ENCODE results near the gene LRP2BP. TPM values are rescaled to one million over a fixed set of nuclear protein-coding genes. Genes with fewer than 3 reads are reported as not detected.

LRP2BP gene
- total RNA-seq, 1 experiment from 2014 or later, result 0.20 TPM

DNA sequence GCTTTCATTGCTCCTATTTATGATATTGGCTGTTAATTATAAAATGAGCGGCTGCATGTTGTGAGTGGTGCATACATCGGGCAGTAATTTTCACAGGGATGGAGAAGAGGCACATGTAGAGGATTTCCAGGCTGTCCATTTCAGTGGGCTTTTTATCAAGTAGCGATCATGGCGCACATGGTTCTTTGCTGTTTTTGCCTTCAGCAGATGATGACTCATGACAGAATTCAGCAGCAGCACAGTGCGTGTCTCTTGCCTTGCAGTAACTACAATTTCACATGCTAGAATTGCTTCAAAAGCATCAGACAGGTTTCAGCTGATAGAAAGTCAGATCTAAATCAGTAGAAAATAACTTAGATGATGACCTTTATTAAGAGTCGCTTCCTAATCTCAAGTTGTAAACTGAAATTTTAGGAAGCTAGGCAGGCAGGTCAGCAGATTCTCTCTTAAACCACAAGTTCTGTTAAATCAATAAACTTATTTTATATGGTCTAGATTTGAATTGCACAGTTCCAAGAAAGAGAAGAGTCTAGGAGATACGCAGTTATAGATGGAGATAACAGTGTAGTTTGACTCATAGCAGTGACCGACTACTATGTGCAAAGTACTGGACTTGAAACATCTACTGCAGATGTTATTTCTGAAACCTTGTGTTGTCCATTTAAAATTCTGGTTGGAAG, 35.8 kb downstream of the LRP2BP start:
- no peak overlapping the region for H3K4me3 ChIP-seq (ENCODE audit: low read depth, low read length)
- peaks cover 6% of the 10 kb centered on the region; the same call in 1 of the 2 replicates for H3K4me1 ChIP-seq
- Mint-ChIP-seq H3K9me3 (ENCODE audit: unreplicated experiment) (no peaks in the 10 kb centered on the region), H3K36me3 (ENCODE audit: insufficient read depth, unreplicated experiment) (no peaks in the 10 kb centered on the region), H3K27ac (ENCODE audit: unreplicated experiment) (no peak overlapping the region), H3K27me3 (ENCODE audit: insufficient read depth, unreplicated experiment) (no peaks in the 10 kb centered on the region), H3K4me3 (ENCODE audit: unreplicated experiment) (no peak overlapping the region), H3K4me1 (ENCODE audit: low read depth, unreplicated experiment) (no peaks in the 10 kb centered on the region)
- no peak for DNase-seq
- H3K36me3 ChIP-seq (ENCODE audit: control insufficient read depth, insufficient read depth, low read length), result no peaks in the 10 kb centered on the region
- CTCF ChIA-PET, result no interaction called here
- POLR2A ChIA-PET, result no interaction called here
- intact Hi-C loops (cut with micrococcal nuclease; ENCODE audit: unreplicated experiment), result no loop called here
- H3K9me3 ChIP-seq, result no peaks in the 10 kb centered on the region
- TF ChIP-seq, protein P1, sequence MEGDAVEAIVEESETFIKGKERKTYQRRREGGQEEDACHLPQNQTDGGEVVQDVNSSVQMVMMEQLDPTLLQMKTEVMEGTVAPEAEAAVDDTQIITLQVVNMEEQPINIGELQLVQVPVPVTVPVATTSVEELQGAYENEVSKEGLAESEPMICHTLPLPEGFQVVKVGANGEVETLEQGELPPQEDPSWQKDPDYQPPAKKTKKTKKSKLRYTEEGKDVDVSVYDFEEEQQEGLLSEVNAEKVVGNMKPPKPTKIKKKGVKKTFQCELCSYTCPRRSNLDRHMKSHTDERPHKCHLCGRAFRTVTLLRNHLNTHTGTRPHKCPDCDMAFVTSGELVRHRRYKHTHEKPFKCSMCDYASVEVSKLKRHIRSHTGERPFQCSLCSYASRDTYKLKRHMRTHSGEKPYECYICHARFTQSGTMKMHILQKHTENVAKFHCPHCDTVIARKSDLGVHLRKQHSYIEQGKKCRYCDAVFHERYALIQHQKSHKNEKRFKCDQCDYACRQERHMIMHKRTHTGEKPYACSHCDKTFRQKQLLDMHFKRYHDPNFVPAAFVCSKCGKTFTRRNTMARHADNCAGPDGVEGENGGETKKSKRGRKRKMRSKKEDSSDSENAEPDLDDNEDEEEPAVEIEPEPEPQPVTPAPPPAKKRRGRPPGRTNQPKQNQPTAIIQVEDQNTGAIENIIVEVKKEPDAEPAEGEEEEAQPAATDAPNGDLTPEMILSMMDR (IDR thresholded peaks at IDR 0.05; ENCODE audit: insufficient read depth in 1 of 2, low read depth in 1 of 2, low read length in 1 of 2, severe bottlenecking in 1 of 2, unreplicated experiment in 1 of 2), result no peak
- H3K27me3 ChIP-seq (replicated peaks; ENCODE audit: control insufficient read depth, insufficient read depth, low read length), result no peaks in the 10 kb centered on the region
- BruUV-seq (replicated peaks), result no TSS peak

- no TSS peak for BruUV-seq (replicated peaks)
- Histone ChIP-seq H3K4me1 (peaks cover 6% of the 10 kb centered on the region; the same call in 1 of the 2 replicates), H3K9me3 (no peaks in the 10 kb centered on the region), H3K36me3 (ENCODE audit: control insufficient read depth, insufficient read depth, low read length) (no peaks in the 10 kb centered on the region), H3K27me3 (replicated peaks; ENCODE audit: control insufficient read depth, insufficient read depth, low read length) (no peaks in the 10 kb centered on the region), H3K4me3 (ENCODE audit: low read depth, low read length) (no peak overlapping the region)
- Mint-ChIP-seq H3K27ac (ENCODE audit: unreplicated experiment) (no peak overlapping the region), H3K27me3 (ENCODE audit: insufficient read depth, unreplicated experiment) (no peaks in the 10 kb centered on the region), H3K9me3 (ENCODE audit: unreplicated experiment) (no peaks in the 10 kb centered on the region), H3K36me3 (ENCODE audit: insufficient read depth, unreplicated experiment) (no peaks in the 10 kb centered on the region), H3K4me3 (ENCODE audit: unreplicated experiment) (no peak overlapping the region), H3K4me1 (ENCODE audit: low read depth, unreplicated experiment) (no peaks in the 10 kb centered on the region)
- peak; percentile 5 to 62 for DNase-seq
- intact Hi-C loops (cut with micrococcal nuclease; ENCODE audit: unreplicated experiment), result no loop called here
- TF ChIP-seq, protein P1 (IDR thresholded peaks at IDR 0.05; ENCODE audit: insufficient read depth in 1 of 2, low read depth in 1 of 2, low read length in 1 of 2, severe bottlenecking in 1 of 2, unreplicated experiment in 1 of 2), result no peak
- ChIA-PET POLR2A (no interaction called here), CTCF (no interaction called here)
Measured at GRCh38 chr4:185358959-185359358, 36.8 kb downstream of the LRP2BP start.

DNA sequence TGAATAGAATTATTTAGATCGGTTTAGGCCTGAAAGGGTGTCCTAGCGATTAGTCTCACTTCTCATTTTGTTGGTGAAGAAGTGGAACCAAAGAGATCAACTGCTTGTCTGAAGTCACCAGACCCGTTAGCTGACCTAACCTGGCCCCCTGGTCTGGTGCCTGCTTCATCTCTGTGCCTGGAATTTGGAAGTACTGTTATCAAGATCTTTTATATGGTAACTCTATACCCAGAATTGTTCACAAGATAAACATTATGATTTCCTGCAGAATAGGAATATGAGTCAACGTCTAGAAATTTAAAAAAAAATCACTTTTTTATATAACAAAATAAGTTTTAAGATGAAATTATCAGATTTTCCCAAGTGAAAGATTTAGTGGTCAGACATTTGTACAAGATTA, 37.2 kb downstream of the LRP2BP start:
- no peaks in the 10 kb centered on the region for H3K27me3 ChIP-seq (replicated peaks; ENCODE audit: control insufficient read depth, insufficient read depth, low read length)
- Mint-ChIP-seq H3K27ac (ENCODE audit: unreplicated experiment) (no peak overlapping the region), H3K36me3 (ENCODE audit: insufficient read depth, unreplicated experiment) (no peaks in the 10 kb centered on the region), H3K9me3 (ENCODE audit: unreplicated experiment) (no peaks in the 10 kb centered on the region), H3K4me3 (ENCODE audit: unreplicated experiment) (no peak overlapping the region), H3K27me3 (ENCODE audit: insufficient read depth, unreplicated experiment) (no peaks in the 10 kb centered on the region), H3K4me1 (ENCODE audit: low read depth, unreplicated experiment) (no peaks in the 10 kb centered on the region)
- H3K4me1 ChIP-seq, result peaks cover 6% of the 10 kb centered on the region; the same call in 1 of the 2 replicates
- ChIA-PET CTCF (no interaction called here), POLR2A (no interaction called here)
- TF ChIP-seq, protein P1 (IDR thresholded peaks at IDR 0.05; ENCODE audit: insufficient read depth in 1 of 2, low read depth in 1 of 2, low read length in 1 of 2, severe bottlenecking in 1 of 2, unreplicated experiment in 1 of 2), result no peak
- DNase-seq, result no peak
- H3K9me3 ChIP-seq, result no peaks in the 10 kb centered on the region
- no peaks in the 10 kb centered on the region for H3K36me3 ChIP-seq (ENCODE audit: control insufficient read depth, insufficient read depth, low read length)
- intact Hi-C loops (cut with micrococcal nuclease; ENCODE audit: unreplicated experiment), result no loop called here
- BruUV-seq (replicated peaks), result no TSS peak
- no peak overlapping the region for H3K4me3 ChIP-seq (ENCODE audit: low read depth, low read length)
